GM18868 (cell line): ENCODE data around the gene DPF1.

Experiments
- ATAC-seq: cut with Tn5 transposase; IDR thresholded peaks from one replicate; pipeline ENCODE4 v1.9.1; 2021; ENCODE audit warnings: mild to moderate bottlenecking, moderate library complexity; ENCODE audit not compliant: unreplicated experiment

The DPF1 gene

DNA sequence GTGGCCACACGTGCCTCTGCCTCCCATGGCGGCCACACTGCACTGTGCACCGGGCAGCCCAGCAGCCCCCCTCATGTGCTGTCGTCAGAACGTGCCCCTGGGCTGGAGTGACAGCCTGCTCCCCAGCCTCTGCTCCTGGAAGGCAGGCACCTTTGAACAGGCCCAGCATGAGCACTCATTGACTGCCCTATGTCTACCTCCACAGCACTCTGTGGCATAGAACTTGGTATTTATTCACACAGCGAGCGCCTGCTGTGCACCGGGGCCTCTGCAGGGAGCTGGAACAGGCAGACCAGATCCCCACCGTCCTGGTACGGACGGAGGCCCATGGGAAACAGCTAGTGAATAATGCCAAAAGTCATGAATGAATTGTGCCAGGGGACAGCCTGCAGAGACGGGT lies 53.7 kb downstream of the DPF1 start:
- no peak for ATAC-seq

DNA sequence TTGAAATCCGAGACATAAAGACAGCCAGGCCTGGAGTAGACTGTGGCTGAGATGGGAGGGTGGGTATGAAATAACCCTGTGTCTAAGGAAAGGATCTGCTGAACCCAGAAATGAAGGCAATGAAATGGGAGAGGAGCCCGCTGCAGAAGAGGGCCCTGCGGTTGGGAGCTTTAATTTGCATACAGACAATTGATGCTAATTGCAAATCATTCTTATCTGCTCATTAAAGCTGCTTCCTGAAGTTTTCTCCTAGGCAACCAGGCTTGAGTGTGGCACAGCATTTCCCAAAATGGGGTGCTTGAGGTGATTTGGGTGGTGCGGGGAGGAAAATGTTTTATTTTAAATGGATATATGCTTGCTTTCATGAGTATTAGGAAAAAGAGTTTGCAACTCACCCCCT lies 55.4 kb downstream of the DPF1 start:
- ATAC-seq = no peak

DNA sequence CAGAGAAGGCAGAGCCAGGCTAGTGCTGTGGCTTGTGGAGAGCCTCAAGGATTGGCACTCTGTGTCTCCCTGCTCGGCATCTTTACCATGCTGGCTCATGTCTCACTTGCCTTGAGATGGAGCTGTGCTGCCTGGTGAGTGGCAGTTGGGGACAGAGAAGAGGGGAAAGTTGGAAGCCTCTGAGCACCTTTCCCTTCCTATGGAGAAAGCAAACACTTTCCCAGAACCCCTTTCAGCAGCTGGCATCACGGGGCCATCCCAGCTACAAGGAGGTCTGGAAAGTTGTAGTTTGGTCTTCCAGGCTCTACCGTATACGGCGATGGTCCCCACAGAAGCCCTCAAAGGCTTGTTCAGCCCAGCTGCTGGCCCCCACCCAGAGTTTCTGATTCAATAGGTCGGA lies 58.7 kb downstream of the DPF1 start:
- no peak for ATAC-seq

DNA sequence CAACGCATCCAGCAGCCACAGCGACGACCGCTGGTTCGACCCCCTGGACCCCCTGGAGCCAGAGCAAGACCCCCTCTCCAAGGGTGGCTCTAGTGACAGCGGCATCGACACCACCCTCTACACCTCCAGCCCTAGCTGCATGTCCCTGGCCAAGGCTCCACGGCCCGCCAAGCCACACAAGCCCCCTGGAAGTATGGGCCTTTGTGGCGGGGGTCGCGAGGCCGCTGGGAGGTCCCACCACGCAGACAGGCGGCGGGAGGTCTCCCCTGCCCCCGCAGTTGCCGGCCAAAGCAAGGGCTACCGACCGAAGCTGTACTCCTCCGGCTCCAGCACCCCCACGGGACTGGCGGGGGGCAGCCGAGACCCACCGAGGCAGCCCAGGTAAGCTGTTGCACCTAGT lies 59.5 kb downstream of the DPF1 start:
- no peak for ATAC-seq

DNA sequence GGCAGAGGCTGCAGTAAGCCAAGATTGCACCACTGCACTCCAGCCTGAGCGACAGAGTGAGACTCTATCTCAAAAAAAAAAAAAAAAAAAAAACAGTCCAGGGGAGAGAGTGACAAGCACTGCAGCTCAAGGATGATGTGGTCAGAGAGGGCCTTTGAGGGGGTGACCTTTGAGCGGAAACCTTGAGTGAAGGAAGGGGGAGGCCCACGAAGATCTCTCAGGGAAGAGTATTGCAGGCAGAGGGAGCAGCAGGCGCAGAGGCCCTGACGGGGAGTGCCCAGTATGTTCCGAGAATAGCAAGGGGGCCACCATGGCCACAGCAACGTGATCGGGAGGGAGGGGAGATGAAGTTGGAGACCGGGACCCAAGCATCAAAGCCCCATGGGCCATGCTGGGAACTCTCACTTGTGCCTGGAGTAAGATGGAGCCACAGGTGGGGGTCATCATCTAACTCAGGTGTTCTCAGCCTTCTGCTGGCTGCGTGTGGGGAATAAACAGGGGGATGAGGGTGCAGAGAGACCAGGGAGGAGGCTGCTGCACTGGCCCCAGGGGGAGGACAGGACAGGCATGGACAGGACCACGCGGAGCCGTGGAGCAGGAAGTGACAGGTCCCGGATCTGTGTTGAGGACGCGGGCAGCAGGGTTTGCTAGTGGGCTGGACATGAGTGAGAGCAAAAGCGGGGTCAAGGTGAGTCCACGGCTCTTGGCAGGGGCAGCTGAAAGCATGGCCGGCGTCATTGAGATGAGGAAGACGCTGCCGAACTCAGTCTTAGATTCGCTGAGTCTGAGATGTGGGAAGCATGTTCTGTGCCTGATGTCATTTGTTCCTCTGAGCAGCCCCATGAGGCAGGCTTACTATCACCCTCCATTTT lies 60.4 kb downstream of the DPF1 start:
- ATAC-seq = no peak

DNA sequence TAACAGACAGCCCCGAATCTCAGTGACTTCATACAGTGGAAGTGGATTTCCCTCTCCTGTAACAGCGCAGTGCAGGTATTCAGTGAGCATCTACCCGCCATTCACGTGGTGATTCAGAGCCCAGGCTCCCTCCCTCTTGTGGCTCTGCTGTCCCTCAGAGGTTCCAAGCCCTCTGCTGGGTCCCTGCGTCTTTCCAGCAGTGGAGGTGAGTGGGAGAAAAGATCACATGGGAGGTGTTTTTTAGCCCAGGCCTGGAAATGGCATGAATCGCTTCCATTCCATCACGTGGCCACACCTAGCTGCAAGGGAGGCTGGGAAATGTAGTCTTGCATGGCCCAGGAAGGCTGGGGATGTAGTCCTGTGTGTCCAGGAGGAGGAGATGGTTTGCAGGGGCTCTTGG lies 61.4 kb downstream of the DPF1 start:
- ATAC-seq = no peak

DNA sequence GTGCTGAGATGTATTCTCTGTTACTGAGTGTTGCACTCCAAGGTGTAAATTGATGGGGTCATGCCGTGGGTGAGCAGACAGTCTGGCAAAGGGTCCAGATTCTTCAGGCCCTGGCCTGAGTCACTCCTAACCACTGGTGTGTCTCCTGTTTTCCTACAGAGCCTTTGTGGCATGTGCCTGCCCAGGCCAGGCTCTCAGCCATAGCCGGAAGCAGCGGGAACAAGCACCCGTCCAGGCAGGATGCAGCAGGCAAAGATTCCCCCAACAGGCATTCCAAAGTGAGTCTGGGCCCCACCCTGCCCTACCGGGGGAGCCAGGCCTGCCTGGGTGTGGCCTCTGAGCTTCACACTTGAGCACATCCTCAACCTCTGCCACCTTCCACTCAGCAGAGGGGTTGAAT lies 61.9 kb downstream of the DPF1 start:
- no peak for ATAC-seq
